GM21515 (cell line): Measurements from ENCODE around the gene CLDN24.

Source experiments
- ATAC-seq: cut with Tn5 transposase; IDR thresholded peaks from one replicate; pipeline ENCODE4 v1.9.1; 2021; ENCODE audit not compliant: unreplicated experiment

CLDN24 gene

DNA sequence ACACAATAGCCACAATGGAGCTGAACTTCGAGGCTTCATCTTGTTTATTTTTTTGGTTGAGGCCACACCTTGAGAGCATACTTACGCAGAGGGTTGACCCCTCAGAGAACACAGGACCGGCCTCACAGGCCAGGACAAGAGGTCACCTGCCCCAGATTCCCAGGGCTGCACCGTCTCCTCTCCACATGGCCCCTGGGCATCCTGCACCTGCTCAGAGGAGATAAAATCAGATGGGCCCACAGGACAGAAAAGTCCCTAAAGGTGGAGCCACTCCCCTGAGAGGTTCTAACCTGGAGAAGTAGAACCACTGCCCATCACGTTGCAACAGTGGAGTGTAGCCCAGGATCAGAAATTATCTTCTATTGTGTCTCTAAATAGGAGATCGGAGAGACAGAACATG, 1.1 kb upstream of the CLDN24 start:
- ATAC-seq = no peak

DNA sequence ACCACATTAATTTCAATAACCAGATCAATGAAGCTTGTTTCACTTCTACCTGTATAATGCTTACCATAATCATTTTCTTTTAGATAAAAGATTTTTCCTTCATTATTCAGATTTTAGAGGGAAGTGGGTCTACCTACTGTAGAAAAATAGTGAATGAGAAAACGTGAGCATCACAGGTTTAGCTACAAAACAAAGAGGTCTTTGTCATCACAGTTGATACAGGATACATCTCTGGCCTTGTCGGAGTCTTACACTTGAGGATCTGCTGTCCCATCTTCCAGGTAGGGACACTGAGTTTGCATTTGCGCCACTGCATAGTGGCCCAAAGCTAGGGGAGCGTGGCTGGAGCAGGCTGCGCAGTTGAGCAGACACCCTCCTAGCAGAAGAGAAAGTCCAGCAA, 710 bp downstream of the CLDN24 start:
- no peak for ATAC-seq

DNA sequence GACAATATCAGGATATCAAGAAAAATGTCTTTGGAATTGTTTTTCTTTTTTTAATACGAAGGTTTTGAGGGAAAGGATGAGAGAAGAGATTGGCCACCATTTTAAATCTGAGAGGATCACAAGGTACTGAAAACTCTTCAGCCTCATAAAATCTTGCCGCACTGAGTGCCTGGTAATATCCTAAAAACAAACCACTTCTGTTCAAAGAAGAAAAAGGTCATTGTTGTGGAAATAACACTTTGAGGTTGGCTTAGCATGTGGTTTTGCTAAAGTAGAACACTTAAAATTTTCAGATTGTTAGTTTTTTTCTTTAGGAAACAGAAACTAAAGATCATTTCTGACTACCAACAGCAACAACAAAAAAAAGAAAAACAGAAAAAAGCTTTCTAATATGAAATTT, 1.1 kb downstream of the CLDN24 start:
- ATAC-seq = no peak

DNA sequence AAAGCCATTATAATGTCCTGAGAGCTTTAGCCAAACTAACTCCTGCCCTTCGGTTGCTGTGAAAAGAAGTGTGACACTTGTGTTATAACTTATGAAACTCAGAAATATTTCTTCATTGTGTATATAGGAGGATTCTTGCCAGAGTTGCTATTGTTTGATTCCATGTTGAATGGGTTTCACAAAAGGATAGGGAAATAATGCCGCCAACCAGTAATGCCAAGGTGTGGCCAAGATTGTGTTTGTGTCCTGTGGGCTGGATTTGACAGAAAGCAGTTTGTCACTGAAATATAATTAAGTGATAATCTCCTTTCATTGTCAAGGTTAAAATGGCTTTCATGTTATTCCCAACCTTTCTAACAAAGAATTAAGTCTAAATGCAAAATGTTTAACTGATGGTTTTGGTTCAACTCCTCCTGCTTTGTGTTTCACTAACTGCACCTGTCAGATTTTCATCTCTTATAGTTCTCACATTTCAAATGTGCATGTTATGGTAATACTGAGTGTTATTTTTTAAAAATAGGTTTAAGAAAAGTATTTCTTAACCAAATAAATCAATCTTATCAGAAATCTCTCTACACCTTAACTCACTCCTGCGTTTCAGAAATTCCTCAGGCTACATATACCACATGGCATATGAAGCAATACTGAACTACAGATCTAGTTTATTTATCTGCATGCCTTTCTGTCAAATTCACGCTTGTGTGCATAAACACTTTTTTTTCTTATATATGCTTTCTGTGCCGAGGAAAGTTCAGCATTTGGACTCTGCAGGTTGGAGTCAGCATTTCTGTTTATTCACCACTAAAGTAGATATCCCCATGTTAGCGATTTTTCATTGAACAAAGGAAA, 1.8 kb downstream of the CLDN24 start, which contains the start of gene CLDN22:
Gene CLDN22, minus strand, starts transcription at position 66 of the 849 bp plus-strand sequence. Its CDS starts 58 bp downstream, at position 8.
- no peak for ATAC-seq

DNA sequence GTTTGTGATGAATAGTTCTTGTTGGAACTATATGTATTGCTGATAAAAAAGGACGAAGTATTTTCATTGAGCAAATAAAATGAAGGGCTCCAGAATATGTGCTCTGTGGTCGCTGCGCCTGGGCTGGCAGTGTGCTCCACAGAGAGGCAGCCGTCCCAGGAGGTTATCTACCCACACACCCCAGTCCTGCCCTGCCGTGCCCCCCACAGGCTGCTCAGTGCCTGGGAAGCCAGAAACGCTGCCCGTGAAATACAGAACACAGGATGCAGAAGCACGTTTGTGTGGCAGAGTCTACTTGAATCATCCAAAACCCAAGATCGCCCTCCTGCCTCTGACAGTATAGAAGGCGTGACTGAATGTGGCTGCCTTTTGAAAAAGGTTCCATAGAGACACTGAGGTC, 3.6 kb downstream of the CLDN24 start:
- ATAC-seq = no peak

DNA sequence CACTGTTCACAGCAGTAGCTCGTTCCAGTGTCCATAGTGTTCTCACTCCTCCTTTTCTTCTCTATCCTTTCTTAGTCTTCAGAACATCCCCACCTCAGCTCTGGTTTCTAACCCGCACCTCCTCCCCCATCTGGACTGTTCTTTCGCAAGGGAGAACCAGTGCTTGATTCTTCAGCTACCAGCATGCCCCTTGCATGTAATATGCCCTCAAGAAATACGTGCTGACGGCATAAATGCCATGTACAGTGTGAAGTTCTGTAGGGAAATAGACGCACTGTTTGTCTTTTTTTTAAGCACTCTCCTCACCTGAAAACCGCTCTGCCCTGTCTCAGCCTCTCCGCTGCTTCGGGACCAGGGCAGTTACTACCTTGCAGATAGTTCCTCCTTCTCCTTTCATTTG, 7.4 kb downstream of the CLDN24 start:
- ATAC-seq = no peak

DNA sequence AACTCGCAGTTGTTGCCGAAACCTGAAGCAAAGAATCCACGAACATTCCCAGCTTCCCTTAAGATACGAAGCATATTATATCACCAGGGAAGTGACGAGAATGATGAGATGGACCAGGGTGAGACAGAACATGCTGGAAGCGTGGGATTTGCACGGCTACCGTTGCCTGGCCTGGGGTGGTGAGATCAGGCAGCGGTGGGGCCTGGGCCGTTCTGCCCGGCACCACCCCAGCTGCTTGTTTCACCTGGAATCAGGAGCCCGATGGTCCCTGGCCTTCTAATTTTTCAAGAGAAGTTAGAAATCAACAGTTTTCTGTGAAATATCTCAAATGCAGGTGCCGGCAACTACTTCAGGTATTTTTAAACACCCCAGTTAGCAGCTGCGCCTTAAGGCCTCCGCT, 7.9 kb downstream of the CLDN24 start:
- ATAC-seq = no peak

DNA sequence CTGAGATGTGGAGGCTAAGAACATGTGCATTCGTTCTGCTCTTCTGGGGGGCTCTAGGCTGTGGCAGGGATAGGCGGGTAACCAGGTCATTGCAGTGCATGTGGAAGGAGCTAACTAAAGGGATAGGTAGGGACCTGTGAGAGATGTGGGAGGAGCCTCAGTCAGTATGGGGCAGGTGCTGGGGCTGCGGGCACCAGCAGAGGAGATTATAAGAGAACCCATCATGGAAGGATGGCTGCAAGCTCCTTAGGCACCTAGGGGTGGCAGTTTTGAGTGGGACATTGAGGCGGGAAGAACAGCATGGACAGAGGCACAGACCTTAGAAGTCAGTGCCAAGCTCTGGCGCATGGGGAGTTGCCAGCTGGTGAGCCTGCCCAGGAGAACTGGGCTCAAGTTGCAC, 9.4 kb downstream of the CLDN24 start:
- ATAC-seq = no peak

DNA sequence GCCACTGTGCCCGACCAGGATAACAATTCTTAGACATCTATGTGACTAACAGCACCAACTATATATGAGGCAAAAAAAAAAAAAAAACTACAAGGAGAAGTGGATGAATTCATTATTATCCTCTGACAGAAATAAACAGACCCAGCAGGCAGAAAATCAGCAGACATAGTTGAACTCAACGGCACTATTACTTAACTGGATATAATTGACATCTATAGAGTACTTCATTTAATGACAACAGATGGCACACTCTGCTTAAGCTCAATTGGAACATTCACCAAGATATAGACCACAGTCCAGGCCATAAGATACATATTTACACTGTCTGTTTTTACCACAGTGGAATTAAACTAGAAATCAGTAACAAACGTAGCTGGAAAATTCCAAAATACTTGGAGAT, 15.4 kb downstream of the CLDN24 start:
- no peak for ATAC-seq

DNA sequence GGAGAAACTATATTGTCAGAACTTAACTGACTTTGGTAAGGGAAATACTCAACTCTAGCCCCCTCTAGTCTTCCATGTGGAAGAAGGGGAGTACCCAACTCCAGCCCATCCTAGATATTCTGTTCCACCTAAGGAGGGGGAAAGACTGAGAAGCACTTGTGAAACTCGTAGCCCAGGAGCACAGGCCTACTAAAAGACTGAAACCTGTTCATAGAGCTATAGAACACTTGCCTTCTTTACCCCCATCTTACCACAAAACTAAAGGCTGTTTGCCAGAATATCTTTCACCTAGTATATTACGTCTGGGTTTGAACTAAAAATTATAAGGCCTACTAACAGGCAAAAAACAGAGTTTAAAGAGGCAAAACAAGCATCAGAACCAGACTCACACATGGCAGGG, 17.7 kb downstream of the CLDN24 start:
- ATAC-seq = no peak

DNA sequence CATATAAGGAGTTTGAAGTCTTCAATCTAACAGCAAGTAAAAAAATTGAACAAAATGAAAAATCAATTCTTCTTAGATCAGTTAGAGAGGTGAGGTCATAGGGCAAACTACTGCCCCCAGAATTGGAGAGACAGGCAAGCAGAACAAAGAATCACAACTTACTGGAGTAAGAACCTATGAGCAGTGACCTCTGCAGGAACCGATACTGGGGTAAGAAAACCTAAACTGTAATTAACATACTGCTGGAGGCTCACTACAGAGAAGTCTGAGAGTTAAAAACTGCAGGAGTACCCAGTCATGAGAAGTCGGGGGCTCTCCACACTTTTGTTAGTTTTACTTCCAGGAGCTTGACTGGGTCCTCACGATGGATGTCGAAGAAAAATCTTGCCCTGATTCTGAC, 18.2 kb downstream of the CLDN24 start:
- ATAC-seq = peak; percentile 68

DNA sequence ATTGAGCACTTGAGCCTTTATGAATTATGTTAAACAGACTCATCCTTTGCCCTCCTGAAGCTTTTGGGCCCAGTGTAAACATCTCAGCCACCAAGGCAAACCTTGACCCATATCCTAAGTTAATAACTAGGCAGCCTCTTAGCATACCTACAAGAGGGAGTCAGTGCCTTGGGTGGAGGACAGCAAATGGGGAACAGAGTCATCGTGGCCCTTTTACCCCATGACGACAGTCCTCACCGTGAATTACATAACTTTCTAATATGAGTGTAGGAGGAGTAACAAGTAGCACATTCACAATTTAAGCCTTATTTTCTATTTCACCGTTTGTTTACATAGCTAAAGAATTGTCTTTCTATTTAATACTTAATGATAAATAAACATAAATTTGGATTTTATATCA, 18.9 kb downstream of the CLDN24 start:
- ATAC-seq = no peak

DNA sequence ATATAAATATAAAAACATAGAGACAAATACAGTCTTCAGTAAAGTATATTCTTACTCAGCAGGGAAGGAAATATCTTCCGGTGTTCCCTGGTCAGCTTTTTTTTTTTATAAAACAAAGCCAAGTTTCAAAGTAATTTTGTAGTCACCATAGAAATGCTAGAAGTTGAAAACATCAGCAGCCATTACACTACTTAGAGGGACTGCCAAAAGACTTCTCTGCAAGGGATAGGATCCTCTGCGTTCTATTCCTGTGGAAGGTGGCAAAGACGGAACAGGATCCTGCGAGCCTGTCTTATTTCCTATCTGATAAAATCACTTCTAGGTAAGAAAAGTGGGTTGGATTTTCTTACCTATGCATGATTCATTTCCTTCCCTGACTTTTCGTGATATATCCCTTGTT, 21.6 kb downstream of the CLDN24 start:
- ATAC-seq = no peak

DNA sequence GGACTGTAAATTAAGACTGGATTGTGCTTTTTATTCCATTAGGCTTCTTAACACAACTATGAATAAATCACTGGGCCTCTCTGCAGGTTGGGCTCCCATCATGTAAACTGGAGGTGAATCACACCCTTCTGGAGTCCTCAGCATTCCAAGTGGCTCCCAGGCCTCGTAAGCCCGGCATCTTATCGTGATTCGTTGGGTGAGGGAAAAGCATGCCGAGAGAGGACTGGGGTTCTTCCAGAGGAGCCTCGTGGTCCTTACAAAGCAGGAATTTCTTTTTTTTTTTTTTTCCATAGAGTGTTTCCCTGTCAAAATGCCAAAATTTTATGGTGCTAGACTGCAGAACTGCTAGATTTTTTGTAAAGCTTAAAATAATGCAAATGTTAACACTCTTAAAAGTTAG, 22.2 kb downstream of the CLDN24 start:
- ATAC-seq = no peak

DNA sequence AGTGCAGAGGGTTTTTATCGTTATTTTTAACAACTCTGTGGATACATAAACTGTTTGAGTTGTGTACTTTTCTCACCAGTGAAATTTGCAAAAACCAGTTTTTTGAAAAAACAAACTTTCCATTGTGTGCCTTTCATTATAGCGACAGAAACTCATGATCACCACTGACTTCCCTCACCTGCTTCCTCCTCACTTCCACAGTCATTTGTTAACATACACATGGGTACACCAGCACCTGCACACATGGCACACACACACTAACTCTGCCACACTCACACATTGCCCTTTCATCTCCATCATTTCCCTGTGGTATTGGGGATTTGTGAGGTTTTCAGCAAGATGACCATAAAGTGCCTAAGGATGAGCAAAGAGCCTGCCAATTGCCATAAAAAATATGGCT, 22.8 kb downstream of the CLDN24 start:
- ATAC-seq = no peak

DNA sequence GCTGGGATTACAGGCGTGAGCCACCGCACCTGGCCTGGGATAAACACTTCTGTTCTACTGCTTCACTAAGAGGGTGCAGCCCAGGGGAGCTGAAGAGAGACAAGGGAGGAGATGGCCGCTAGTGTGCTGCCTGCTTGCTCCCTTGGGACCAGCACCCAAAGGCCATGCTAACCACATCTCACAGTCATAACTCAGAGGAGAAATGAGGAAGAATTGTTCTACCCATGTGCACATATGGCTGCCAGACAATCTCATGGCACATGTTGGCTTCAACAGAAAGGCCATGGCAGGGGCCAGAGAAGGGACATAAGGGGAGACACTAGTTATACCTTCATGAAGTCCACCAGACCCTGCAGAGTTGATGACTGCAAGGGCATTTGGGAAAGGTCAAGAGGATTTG, 24.6 kb downstream of the CLDN24 start:
- ATAC-seq = peak; percentile 44

DNA sequence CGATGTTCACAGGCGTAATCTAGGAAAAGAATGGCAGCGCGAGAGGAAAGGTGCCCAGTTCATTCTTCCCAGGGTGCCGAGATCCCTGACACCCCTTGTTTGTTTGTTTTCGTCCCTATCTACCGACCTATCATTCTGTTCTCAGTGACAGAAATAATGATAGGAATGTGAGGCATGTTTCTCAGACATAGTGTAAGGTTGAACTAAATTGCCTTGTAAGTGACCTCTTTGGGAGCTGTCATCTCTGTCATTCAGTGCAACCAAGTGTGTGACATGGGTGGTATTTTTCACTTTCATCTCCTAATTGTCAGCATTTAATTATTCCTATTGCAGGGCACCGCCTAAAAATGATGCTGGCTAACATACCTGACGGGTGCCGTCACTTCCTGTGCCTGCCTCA, 26.5 kb downstream of the CLDN24 start:
- no peak for ATAC-seq

DNA sequence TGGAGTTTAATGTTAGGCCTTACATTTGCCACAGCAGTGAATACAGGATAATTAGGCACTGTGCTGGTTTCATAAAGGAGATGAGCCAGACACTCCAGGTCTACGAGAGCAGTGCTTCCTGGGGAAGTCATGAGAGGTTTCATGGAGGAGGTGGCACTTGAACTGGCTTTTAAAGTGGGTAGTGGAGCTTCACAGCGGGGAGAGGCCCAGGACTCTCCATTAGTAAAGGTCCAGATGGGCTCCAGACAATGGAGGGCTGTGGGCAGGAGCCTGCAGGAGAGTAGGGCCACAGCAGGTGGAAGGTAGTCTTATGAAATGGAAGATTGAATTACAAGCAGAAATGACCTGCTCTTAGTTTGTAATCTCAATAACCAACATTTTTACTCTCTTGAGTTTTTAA, 31.2 kb downstream of the CLDN24 start:
- no peak for ATAC-seq

DNA sequence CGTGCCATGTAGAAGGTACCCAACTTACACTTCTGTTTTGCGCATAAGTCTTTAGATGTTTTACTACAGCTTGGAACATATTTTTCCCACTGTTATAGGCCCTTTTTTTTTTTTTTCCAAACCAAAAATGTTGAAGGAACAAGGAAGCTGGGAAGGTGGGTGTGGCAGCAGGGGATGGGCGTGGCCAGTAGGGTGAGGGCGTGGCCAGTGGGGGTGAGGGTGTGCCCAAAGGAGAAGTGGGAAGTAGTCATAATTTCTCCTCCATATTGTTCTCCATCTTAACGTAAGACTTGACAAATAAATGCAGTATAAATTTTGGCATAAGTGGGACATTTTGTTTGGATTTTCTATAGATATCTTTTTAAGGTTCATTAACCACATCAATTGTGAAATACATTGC, 32.5 kb downstream of the CLDN24 start:
- no peak for ATAC-seq

DNA sequence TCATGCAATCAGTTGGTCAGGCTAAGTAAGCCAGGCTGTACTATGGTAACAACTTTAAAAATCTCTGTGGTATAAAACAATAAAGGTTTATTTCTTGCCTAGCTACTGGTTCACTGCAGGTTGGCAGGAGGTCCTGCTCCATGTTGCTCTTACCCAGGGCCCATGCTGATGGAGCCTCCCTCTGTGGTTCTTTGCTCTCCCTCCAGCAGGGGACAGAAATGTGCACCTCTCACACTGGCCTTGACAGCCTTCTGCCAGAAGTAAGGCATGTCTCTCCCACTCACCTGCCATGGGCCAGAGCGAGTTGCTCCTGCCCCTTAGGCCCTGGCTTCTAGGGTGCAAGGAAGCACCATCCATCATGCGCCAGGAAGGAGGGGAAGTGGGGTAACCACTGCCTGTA, 33.3 kb downstream of the CLDN24 start:
- ATAC-seq = no peak

DNA sequence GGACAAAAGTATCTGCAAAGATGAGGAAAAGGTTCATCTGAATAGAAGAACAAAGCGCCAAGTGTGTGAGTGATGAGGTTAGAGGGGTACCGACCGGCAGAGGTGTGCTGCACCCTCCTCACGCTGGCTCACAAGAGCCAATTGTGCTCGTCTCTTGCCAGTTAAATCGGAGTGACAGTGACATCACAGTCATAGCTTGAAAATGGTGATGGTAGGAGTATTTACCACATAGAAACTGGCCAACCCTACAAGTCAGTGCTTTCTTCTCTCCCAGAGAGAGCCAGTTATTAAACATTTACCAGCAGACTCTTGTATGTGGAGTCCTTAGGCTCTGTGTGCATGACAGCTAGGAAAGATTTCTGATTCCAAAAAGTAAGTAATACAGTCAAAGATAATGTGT, 34.5 kb downstream of the CLDN24 start:
- peak; percentile 65 for ATAC-seq

DNA sequence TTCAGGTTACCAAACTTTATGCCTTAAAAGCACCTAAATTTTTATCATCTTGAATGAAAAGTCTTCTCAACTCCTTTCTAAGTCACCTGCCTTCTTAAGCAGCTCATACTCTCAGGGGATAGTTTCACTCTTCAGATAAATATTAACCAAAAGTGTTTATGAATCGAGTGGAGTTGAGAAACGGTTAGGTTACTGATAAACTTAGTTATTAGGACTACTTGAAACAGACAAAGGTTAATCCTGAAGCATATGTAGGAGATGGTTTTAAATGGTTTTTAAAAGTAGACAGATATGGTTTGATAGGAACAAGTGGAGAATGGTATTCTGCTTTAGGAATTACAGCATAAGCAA, 34.9 kb downstream of the CLDN24 start:
- peak; percentile 73 for ATAC-seq

DNA sequence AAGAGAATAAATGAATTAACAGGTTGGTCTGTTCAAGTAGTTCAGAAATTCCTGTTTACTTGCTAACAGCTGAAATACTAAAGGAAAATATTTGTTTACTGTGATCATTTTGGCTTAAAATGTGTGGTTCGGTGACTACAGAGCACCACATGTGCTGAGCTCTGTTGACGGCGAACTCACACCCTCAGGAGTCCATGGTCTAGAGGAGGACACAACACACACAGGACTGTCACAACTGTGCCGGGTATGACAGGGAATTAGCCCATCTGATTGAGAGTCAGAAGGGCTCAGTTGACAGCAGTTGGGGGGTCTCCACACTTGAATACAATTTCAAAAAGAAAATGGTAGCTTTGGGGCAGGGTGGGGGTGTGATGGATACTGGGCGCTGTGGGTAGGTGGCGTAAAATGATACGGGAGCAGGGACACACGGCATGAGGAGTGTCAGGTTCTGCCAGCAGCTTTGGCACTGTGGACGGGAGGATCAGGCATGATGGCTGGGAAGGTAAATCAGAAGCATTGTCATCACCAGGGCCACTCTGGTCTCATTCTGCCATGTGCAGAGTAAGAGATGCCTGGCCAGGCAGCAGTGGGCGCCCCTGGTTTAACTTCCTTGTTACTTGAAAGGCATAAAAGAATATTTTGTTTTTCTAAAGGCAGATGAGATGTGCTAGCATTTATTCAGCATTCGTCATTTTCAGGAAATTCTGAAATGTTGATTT, 35.5 kb downstream of the CLDN24 start:
- no peak for ATAC-seq
